NCI-H748 treated with DMSO at 0.1 percent for 48 hours (cell line): ENCODE measurements around the gene C5orf47.

Experiments
- DNase-seq: peaks from one replicate; lab custom pipeline; 2025; lab: John Stamatoyannopoulos, UW

C5orf47 gene

DNA sequence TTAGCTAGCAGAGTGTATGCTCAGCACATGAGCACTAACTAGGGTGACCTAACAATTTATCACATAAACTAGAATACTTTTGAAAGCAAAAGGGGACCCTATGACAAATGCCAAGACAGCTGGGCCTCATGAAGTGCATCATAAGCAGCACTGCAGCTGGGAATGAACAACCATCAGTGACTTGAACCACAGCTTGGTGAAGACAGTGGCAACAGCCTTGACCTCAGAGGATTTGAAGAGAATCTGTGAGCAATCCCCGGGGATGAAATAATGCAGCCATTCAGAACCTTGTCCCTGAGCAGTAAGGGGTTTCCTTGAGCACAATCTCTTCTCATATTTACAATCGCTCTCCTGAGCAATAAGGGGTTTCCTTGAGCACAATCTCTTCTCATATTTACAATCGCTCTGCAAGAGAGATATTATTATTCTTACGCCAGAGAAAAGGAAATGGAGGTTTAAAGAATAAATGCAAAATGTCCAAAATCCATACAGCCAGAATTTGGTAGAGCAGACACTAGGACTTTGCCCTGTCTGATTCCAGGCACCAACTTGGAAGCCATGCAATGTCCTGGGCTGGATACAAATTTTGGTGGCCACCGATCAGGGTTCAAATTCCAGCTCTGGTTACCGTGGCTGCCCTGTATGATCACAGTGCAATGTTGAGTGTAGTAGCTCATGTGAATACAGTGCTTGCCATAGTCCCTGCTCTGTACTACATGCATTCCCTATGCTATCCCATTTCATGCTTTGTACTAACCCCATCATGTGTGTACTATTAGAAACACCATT lies 55.7 kb downstream of the C5orf47 start:
- no peak for DNase-seq

DNA sequence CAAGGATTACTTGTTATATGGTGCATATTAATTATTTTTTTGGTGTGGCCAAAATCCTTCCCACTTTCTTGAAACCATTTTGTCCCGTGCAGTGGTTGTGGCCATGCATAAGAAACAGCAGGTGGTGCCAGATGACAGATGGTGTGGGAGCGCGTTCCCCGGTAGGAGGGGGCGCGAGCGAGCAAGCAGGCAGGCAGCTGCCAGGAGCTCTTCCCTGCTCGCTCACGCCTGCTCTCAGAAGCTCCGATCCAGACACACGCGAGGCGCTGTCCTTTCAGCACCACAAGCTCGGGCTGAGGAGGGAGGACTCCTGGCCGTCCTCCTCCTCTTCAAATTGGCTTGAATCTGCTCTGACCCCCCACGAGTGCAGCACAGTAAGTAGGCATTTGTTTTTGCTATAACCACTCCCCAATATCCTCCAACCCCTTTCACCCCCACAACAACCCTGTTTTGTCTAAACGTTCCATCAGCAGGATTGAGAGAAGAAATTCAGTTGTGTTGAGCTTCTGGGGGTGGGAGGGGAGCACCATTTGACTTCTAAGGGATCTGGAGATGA lies 56.6 kb downstream of the C5orf47 start, which contains the start of gene NSG2:
NSG2 (plus strand) TSS at position 237 of the 556 bp plus-strand sequence. CDS start 1,050 bp downstream, outside the sequence.
- DNase-seq: peak; percentile 93

DNA sequence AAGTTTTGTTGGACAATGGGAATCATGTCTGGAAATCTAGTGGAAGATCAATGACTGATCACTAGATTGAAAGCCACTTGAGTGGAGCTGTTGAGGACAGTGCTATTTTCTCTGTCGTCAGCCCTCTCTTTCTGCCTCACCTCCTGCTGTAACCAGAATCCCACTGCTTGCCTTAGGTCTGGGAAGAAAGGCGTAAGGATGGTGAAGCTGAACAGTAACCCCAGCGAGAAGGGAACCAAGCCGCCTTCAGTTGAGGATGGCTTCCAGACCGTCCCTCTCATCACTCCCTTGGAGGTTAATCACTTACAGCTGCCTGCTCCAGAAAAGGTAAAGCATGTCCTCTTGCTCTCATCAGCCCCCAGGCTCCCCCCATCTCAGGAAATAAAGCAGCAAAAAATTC lies 57.6 kb downstream of the C5orf47 start:
- DNase-seq: peak; percentile 35

DNA sequence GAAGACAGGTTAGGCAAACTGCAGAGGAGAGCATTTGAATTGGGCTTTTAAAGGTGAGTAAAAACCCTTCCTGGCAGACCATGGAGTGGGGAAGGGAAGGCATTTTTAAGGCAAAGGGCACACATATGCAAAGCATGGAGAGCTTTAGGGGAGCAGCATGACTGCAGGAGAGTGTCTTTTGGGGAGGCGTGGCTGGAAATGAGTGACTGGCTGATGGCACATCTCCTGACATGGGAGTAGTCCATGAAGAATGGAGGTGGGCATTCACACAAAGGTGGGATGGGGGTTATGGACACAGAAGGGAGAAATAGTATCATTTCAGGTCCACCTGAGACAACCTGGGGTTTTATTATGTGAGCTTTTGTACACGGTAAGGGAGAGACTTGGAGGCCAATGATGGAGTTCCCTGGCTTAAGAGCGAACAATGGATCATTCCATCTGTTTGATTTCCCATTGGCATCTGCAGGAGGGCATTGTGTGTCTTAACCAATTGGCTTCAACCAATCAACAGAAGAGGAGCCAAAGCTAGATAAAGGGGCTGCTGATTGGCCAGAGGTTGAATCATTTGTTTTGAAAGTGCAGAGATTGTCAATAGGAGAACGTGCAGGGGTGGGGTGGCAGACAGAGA lies 58.6 kb downstream of the C5orf47 start:
- peak; percentile 44 for DNase-seq

DNA sequence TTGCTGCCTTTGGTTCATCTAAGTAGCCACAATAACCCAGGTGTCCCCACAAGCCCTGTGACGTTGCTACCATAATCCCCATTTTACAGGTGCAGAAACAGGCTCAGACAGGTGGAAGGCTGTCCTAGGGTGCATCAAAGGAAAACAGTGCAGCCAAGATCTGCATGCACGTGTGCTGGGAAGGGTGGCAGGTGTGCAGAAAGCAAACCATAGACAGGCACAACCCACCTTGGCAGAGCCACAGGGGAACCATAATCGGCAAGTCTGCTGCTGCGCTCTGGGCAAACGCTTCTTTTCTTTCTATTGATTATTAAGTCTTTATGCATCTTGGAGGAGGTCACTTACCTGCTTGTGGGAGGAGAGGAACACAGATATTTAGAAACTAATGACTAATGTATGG lies 63.7 kb downstream of the C5orf47 start:
- no peak for DNase-seq

DNA sequence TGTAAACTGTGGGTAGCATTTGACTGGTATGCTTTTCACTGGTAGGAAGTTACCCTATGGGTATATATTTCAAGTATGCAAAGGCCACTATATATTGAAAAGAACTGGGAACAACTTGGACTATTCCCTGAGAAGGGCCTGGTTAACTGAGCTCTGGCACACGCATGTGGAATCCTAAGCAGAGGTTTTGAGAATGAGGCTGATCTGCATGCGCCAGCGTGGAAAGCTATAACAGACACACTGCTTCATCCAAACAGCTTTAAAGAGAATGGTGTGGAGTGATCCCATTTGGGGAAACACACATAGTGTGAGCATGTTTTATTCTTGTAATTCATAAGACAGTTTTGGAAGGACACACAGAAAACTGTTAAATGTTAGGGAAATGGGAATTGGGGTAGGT lies 64.9 kb downstream of the C5orf47 start:
- no peak for DNase-seq
